Measurements from ENCODE around the gene C10orf143.

Gene C10orf143

GRCh38 chr10:130079614-130080460 lies 30.8 kb downstream of the C10orf143 start (continued):
- TF ChIP-seq PRDM10 (tag by site-specific recombination; IDR thresholded peaks at IDR 0.05) (peak; percentile 19; the same call in 1 of the 2 replicates), IKZF3 (tag by site-specific recombination; IDR thresholded peaks at IDR 0.05) (peak; percentile 70)

DNA sequence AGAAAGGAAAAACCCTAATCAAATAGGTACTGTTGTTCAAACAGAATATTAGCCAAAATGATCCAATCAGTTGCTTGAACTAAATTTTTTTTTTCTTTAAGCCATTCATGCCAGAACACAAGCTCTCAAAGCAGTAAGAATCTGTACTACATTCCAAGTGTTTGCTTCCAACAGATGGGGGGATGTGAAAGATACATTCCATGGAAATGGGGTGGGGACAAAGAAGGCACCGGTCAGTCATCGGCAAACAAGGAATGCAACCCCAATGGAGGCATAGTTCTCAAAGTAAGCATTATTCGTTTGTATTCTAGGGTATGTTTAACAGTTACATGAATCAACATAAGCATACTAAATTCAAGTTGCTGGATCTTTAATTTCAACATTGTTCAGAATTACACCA lies 32.5 kb downstream of the C10orf143 start:
- TF ChIP-seq ZNF549 (tag by site-specific recombination; IDR thresholded peaks at IDR 0.05) = no peak
- TF ChIP-seq, protein P1, sequence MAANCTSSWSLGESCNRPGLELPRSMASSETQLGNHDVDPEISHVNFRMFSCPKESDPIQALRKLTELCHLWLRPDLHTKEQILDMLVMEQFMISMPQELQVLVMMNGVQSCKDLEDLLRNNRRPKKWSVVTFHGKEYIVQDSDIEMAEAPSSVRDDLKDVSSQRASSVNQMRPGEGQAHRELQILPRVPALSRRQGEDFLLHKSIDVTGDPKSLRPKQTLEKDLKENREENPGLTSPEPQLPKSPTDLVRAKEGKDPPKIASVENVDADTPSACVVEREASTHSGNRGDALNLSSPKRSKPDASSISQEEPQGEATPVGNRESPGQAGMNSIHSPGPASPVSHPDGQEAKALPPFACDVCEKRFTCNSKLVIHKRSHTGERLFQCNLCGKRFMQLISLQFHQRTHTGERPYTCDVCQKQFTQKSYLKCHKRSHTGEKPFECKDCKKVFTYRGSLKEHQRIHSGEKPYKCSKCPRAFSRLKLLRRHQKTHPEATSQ (tag by site-specific recombination; IDR thresholded peaks at IDR 0.05) = no peak
- no peak for TF ChIP-seq ZBTB26 (tag by site-specific recombination; optimal IDR thresholded peaks at IDR 0.05)
- no peak for TF ChIP-seq ATF2 (tag by site-specific recombination; IDR thresholded peaks at IDR 0.05; ENCODE audit: low read depth)
- TF ChIP-seq, protein P2, sequence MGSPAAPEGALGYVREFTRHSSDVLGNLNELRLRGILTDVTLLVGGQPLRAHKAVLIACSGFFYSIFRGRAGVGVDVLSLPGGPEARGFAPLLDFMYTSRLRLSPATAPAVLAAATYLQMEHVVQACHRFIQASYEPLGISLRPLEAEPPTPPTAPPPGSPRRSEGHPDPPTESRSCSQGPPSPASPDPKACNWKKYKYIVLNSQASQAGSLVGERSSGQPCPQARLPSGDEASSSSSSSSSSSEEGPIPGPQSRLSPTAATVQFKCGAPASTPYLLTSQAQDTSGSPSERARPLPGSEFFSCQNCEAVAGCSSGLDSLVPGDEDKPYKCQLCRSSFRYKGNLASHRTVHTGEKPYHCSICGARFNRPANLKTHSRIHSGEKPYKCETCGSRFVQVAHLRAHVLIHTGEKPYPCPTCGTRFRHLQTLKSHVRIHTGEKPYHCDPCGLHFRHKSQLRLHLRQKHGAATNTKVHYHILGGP (tag by site-specific recombination; IDR thresholded peaks at IDR 0.05) = no peak
- no peak for TF ChIP-seq ZNF16 (tag by site-specific recombination; IDR thresholded peaks at IDR 0.05; ENCODE audit: low read depth)
- no peak for TF ChIP-seq ZNF23 (tag by site-specific recombination; IDR thresholded peaks at IDR 0.05; ENCODE audit: borderline replicate concordance)
- TF ChIP-seq, protein P3, sequence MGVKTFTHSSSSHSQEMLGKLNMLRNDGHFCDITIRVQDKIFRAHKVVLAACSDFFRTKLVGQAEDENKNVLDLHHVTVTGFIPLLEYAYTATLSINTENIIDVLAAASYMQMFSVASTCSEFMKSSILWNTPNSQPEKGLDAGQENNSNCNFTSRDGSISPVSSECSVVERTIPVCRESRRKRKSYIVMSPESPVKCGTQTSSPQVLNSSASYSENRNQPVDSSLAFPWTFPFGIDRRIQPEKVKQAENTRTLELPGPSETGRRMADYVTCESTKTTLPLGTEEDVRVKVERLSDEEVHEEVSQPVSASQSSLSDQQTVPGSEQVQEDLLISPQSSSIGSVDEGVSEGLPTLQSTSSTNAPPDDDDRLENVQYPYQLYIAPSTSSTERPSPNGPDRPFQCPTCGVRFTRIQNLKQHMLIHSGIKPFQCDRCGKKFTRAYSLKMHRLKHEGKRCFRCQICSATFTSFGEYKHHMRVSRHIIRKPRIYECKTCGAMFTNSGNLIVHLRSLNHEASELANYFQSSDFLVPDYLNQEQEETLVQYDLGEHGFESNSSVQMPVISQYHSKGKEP (tag by site-specific recombination; IDR thresholded peaks at IDR 0.05) = no peak
- no peak for TF ChIP-seq KLF16 (tag by site-specific recombination; IDR thresholded peaks at IDR 0.05)
- TF ChIP-seq ZNF18 (tag by site-specific recombination; IDR thresholded peaks at IDR 0.05) = no peak
- TF ChIP-seq ZNF76 (tag by site-specific recombination; IDR thresholded peaks at IDR 0.05; ENCODE audit: borderline replicate concordance, low read depth) = no peak
- no peak for TF ChIP-seq HOXD13 (CRISPR knock-in tag; IDR thresholded peaks at IDR 0.05; ENCODE audit: borderline replicate concordance)
- Histone ChIP-seq H3K27ac (ENCODE audit: extremely low read depth, low read depth, low read length) (no peak overlapping the region), H3K4me1 (ENCODE audit: control insufficient read depth, insufficient read depth, low read length) (peaks cover 23% of the 10 kb centered on the region; the same call in 1 of the 2 replicates), H3K36me3 (ENCODE audit: control insufficient read depth in 2 of 2, insufficient read depth in 1 of 2, low read length in 2 of 2) (no peaks in the 10 kb centered on the region), H3K9me3 (ENCODE audit: control insufficient read depth, insufficient read depth, low read depth, low read length) (no peaks in the 10 kb centered on the region), H3K4me3 (ENCODE audit: low read depth, low read length) (no peak overlapping the region)
- ChIA-PET POLR2A (no interaction called here), CTCF (no interaction called here)

Measured in HEK293 (cell line).